ENCODE data around the gene IL15. TPM values are rescaled to one million over a fixed set of nuclear protein-coding genes. Genes with fewer than 3 reads are reported as not detected.

IL15 gene
- total RNA-seq, 2 donors from 2014 or later = 2.7 to 4.9 TPM

- no peaks in the 10 kb centered on the region for H3K27me3 ChIP-seq
- H3K4me1 ChIP-seq = no peaks in the 10 kb centered on the region
- H3K9me3 ChIP-seq = no peaks in the 10 kb centered on the region
- H3K4me3 ChIP-seq = no peak overlapping the region
- TF ChIP-seq, protein P1, sequence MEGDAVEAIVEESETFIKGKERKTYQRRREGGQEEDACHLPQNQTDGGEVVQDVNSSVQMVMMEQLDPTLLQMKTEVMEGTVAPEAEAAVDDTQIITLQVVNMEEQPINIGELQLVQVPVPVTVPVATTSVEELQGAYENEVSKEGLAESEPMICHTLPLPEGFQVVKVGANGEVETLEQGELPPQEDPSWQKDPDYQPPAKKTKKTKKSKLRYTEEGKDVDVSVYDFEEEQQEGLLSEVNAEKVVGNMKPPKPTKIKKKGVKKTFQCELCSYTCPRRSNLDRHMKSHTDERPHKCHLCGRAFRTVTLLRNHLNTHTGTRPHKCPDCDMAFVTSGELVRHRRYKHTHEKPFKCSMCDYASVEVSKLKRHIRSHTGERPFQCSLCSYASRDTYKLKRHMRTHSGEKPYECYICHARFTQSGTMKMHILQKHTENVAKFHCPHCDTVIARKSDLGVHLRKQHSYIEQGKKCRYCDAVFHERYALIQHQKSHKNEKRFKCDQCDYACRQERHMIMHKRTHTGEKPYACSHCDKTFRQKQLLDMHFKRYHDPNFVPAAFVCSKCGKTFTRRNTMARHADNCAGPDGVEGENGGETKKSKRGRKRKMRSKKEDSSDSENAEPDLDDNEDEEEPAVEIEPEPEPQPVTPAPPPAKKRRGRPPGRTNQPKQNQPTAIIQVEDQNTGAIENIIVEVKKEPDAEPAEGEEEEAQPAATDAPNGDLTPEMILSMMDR (IDR thresholded peaks at IDR 0.05) = no peak
- H3K36me3 ChIP-seq = no peaks in the 10 kb centered on the region
- intact Hi-C loops (cut with DNase I) = no loop called here
- H3K27ac ChIP-seq = no peak overlapping the region
- no peak overlapping the region for H3K9ac ChIP-seq (ENCODE audit: low read depth in 2 of 2, low read length in 2 of 2)
- no peak for DNase-seq
Measured at GRCh38 chr4:141757287-141757686, 120.9 kb downstream of the IL15 start.

DNA sequence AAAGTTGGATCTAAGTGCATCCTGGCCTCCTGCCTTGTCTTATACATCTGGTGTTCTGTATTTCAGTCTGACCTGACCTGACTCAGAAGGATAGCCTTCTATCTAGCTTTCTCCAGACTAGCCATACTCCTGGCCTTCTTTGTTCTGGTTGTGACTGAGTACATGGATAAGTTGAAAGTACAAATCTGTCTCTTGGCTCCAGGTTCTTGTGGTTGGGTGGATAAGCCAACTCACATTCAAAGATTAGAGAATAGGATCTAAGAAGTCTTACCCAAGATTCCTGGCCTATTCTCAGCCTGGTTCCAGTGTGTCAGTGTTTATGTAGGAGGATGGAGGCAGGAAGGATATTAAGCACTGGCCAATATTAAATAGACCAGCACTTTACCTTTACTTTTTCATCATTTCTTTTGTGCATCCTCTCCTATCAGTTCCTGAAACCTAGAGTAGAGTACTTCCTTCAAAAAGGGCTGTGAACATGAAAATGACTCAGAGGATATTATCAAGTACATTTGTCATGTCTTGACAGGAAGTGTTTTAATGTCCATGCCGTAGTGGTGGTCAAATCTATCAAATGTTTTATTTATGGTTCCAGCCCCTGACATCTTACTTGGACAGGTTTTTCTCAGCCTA is 123.5 kb downstream of the IL15 start:
- Histone ChIP-seq H3K9ac (ENCODE audit: low read depth in 2 of 2, low read length in 2 of 2) (no peak overlapping the region), H3K36me3 (no peaks in the 10 kb centered on the region), H3K4me3 (no peak overlapping the region), H3K27me3 (no peaks in the 10 kb centered on the region), H3K9me3 (no peaks in the 10 kb centered on the region), H3K27ac (no peak overlapping the region), H3K4me1 (no peaks in the 10 kb centered on the region)
- intact Hi-C loops (cut with DNase I) = no loop called here
- TF ChIP-seq, protein P1 (IDR thresholded peaks at IDR 0.05) = no peak
- no peak for DNase-seq

- H3K4me3 ChIP-seq = no peak overlapping the region
- no peaks in the 10 kb centered on the region for H3K36me3 ChIP-seq
- DNase-seq = no peak
- H3K27me3 ChIP-seq = no peaks in the 10 kb centered on the region
- no peaks in the 10 kb centered on the region for H3K9me3 ChIP-seq
- H3K9ac ChIP-seq (ENCODE audit: low read depth in 2 of 2, low read length in 2 of 2) = no peak overlapping the region
- H3K4me1 ChIP-seq = no peaks in the 10 kb centered on the region
- intact Hi-C loops (cut with DNase I) = no loop called here
- TF ChIP-seq, protein P1 (IDR thresholded peaks at IDR 0.05) = no peak
- no peak overlapping the region for H3K27ac ChIP-seq
Measured at GRCh38 chr4:141761926-141762325, 125.5 kb downstream of the IL15 start.

DNA sequence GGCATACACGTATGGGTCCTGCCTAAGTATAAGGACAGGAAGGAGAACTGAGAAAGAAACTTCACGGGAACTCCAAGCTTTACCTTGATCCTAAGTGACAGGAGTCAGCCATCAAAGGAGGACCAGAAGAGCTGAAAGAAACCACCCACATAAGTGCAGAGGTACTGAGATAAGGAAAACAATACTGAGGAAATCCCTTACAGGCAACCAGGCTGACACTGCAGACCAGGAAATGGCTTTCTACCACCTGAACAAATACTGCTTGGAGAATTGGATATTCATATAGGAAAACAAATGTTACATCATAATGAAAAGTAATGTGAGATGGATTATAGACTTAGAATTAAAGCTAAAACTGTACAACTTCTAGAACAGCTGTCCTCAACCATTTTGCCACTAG is 127.0 kb downstream of the IL15 start:
- H3K36me3 ChIP-seq = no peaks in the 10 kb centered on the region
- H3K9ac ChIP-seq (ENCODE audit: low read depth in 2 of 2, low read length in 2 of 2) = no peak overlapping the region
- intact Hi-C loops (cut with DNase I) = no loop called here
- DNase-seq = no peak
- TF ChIP-seq, protein P1 (IDR thresholded peaks at IDR 0.05) = no peak
- H3K27me3 ChIP-seq = no peaks in the 10 kb centered on the region
- H3K4me3 ChIP-seq = no peak overlapping the region
- H3K27ac ChIP-seq = no peak overlapping the region
- no peaks in the 10 kb centered on the region for H3K9me3 ChIP-seq
- H3K4me1 ChIP-seq = no peaks in the 10 kb centered on the region

DNA sequence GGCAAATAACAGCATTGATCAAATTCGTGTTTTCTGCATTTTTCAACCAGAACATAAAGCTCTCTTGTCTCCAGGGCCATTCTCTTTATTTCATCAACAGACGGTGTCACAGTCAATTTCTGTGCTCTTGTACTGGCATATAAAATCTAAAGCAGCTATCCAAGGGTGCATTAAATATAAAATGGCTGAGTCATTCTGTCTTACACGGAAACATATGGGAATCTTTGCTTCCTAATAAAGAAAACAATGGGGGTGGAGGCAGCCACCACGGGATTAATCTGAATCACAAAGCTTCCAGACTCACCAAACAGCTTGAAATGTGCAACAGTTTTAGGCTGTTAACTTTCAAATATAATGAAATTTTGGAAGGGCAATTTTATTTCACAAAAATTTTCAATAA is 132.6 kb downstream of the IL15 start:
- Histone ChIP-seq H3K9ac (ENCODE audit: low read depth in 2 of 2, low read length in 2 of 2) (no peak overlapping the region), H3K4me3 (no peak overlapping the region), H3K27me3 (no peaks in the 10 kb centered on the region), H3K36me3 (no peaks in the 10 kb centered on the region), H3K4me1 (no peaks in the 10 kb centered on the region), H3K9me3 (no peaks in the 10 kb centered on the region), H3K27ac (no peak overlapping the region)
- TF ChIP-seq, protein P1 (IDR thresholded peaks at IDR 0.05) = no peak
- intact Hi-C loops (cut with DNase I) = no loop called here
- DNase-seq = no peak
